Choroid plexus epithelial cell (primary cell): ENCODE results near the gene ZNF598.

ENCODE experiments used
- DNase-seq: peaks from one replicate; pipeline ENCODE4 v3.0.0-alpha.2; 2010; ENCODE audit warnings: low read depth
- H3K4me3 ChIP-seq: 2 replicates; pipeline ENCODE4 v1.5.1; 2011; ENCODE audit warnings: low read depth, mild to moderate bottlenecking, control low read depth, low read length, moderate library complexity
- TF ChIP-seq, protein P1 (sequence below): conservative IDR thresholded peaks from 2 replicates; pipeline ENCODE4 v1.5.1; 2011; ENCODE audit warnings: low read depth, mild to moderate bottlenecking, control low read depth, inconsistent platforms, low read length, moderate library complexity

ZNF598 gene

DNA sequence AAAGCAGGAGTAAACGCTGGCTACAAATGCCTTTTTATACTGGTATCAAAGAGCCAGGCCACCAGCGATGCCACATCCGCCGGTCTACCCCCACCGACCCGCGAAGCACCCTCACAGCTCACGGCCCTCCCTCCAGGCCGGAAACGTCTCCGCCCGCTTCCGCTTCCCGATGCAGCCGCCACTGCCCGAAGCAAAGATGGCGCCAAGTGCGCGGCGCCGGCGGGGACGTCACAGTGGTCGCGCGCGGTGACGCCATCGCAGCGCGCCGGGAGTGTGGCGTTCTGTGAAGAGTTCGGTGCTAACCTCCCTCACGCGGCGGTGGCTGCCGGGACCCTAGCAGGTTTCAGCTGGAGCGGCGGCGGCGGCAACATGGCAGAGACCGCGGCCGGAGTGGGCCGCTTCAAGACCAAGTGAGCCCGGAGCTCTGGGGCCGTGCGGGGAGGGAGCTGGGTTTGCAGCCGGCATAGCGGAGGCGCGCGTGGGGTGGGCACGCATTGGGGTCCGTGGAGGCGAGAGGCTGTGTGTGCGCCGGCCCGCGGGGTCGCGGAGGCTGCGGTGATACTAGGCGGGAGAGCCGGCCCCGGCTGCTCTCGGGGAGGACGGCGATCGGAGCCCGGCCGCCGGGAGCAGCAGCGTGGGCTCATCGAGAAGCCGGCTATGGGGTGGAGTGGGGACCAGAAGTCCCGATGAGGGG lies 37.7 kb downstream of the ZNF598 start, which contains the start of gene TBL3:
Gene TBL3, plus strand, starts transcription at position 258 of the 694 bp plus-strand sequence. Its CDS starts 112 bp downstream, at position 370.
- peak; percentile 94 for DNase-seq
- TF ChIP-seq, protein P1, sequence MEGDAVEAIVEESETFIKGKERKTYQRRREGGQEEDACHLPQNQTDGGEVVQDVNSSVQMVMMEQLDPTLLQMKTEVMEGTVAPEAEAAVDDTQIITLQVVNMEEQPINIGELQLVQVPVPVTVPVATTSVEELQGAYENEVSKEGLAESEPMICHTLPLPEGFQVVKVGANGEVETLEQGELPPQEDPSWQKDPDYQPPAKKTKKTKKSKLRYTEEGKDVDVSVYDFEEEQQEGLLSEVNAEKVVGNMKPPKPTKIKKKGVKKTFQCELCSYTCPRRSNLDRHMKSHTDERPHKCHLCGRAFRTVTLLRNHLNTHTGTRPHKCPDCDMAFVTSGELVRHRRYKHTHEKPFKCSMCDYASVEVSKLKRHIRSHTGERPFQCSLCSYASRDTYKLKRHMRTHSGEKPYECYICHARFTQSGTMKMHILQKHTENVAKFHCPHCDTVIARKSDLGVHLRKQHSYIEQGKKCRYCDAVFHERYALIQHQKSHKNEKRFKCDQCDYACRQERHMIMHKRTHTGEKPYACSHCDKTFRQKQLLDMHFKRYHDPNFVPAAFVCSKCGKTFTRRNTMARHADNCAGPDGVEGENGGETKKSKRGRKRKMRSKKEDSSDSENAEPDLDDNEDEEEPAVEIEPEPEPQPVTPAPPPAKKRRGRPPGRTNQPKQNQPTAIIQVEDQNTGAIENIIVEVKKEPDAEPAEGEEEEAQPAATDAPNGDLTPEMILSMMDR, result no peak
- H3K4me3 ChIP-seq, result peak within 1 kb of the TSS; percentile 92

DNA sequence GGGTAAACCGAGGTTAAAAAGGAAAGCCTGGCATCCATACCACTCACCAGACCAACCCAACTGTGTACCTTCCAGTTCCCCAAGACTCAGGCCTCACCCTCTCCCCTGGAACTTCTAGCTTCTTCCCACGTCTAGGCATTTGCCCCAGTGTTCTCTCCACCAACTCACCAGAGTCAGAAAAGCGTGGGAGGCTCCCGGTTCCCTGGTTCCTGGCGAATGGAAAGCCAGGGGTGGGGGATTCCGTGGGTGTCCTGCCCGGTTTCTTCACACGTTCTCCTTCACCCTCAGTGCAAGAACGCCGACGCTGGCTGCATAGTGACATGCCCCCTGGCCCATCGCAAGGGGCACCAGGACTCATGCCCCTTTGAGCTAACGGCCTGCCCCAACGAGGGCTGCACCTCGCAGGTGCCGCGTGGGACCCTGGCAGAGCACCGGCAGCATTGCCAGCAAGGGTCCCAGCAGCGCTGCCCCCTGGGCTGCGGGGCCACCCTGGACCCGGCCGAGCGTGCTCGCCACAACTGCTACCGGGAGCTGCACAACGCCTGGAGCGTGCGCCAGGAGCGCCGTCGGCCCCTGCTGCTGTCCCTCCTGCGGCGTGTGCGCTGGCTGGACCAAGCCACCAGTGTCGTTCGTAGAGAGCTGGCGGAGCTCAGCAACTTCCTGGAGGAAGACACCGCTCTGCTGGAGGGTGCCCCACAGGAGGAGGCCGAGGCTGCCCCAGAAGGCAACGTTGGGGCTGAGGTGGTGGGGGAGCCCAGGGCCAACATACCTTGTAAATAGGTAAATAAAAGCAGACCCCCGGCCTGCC lies 41.3 kb downstream of the ZNF598 start:
- TF ChIP-seq, protein P1, result no peak
- no peak for DNase-seq
- H3K4me3 ChIP-seq, result no peak overlapping the region

DNA sequence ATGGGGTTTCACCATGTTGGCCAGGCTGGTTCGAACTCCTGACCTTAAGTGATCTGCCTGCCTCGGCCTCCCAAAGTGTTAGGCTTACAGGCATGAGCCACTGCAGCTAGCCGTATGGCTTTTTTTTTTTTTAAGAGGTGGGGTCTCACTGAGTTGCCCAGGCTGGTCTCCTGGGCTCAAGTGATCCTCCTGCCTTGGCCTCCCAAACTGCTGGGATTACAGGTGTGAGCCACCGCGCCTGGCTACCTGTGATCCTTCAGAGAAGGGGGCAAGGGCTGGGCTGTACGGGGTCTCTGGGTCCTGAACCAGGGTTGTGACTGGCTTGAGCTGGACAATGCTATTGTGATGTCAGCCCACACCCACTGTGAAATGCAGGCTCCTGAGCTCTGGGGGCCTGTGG lies 43.2 kb downstream of the ZNF598 start, which contains the start of gene RNF151:
Gene RNF151, plus strand, starts transcription at position 397 of the 400 bp plus-strand sequence. CDS start 26 bp downstream, outside the sequence.
- DNase-seq, result no peak
- TF ChIP-seq, protein P1, result no peak
- H3K4me3 ChIP-seq, result peak within 1 kb of the TSS; percentile 95

DNA sequence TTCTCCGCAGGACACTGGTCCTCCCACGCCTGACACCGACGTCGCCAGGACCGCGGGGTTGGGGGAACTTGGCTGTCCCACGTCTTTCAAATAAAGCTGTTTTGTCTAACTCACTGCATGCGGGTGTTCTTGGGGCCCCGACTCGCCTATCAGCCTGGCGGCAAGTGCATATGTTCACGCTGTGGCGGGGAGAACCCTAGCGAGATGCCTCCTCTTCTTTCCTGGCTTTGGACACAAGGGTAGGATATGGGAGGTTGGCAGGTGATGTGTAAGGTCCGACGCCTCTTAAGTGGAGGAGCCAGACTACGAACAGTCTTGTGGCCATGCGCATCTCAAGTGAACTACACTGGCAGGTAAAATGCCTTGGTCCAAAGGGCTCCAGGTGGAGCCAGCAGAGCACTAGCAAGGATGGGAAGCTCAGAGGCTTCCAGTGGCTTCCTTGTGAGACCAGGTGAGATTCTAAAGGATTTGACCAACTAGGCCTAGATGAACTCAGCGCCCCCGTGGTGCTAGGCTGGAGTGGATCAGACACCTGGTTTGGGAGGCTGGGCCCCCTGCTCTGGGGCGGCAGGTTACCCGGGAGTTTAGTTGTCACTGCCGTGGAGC lies 44.1 kb downstream of the ZNF598 start:
- no peak for DNase-seq
- TF ChIP-seq, protein P1, result no peak
- peak overlapping the region; percentile 95 for H3K4me3 ChIP-seq

DNA sequence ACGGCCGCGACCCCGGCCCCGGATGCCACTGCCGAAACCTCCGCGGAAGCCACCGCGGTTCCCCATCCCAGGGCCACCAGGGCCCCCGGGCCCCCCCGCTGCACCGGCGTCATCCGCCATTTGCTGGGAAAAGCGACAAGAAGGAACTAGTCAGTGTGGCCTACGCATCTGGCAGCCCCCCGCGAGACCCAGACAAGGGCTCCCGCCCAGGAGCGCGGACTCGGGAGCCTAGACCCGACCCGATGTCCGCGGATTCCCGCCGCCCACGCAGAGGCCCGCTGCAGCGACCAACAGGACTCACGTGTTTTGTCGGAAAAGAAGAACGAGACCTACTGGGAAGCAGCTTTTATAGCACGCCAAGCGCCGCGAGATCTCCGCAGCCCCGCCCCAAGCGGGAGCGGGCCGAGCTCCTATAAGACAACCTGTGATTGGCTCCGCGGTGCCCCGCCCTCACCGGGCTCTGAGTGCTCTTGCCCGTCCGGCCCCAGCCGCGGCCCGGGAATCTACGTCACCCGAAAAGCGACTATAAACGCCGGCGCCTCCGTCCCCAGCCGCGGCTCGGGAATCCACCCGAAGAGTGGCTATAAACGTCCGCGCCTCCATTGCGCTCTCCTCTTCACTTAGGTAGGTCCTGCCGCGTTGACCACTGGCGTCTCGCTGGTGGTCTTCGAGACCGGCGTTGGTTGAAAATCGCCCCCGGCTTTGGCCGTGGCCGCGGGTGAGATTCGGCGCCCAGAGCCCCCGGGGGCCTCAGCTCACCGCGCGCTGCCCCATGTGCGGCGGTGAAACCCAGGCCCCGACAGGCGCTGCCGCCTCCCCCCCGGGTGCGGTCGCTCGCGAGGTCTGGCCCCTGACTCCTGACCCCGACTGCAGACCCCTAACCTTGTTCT lies 44.9 kb downstream of the ZNF598 start, which contains the start of gene RPS2:
Gene RPS2, minus strand, starts transcription at position 321 of the 890 bp plus-strand sequence. Its CDS starts 201 bp downstream, at position 120.
- TF ChIP-seq, protein P1, result no peak
- DNase-seq, result peak; percentile 99
- peak within 1 kb of the TSS; percentile 95 for H3K4me3 ChIP-seq
